ENCODE measurements around the gene VRK2. TPM values are rescaled to one million over a fixed set of nuclear protein-coding genes. Genes with fewer than 3 reads are reported as not detected.
"Not testable (repeated sequence)": the region's sequence is repeated elsewhere in the genome, so short reads cannot be mapped to it uniquely, and the experiment has no call there.

Gene VRK2
- total and polyA plus RNA-seq, 2 donors = 12.5 to 23.6 TPM

DNA sequence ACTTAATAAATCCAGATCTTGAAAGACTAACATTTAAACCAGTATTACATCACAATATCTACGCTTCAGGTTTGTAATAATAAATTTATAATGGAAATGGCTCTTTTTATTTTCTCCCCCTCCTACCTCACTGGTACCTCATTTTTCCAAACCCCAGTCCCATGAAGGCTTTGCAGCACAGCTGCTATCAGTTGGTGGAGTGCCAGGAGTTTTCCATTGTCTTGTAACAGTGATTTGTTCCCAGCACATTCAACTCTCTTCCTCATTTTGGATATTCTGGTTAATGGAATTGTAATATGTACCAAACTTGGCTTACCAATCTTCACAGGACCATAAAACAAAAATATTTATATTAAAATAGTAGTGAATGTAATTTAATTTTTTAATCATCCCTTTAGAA is 91.2 kb downstream of the VRK2 start:
- 76% methylated on average over 1 of the region's 1 CpG for WGBS
- H3K27ac ChIP-seq (ENCODE audit: low read depth) = no peak overlapping the region
- no peaks in the 10 kb centered on the region for H3K4me1 ChIP-seq (ENCODE audit: insufficient read depth)
- no peak overlapping the region for H3K4me3 ChIP-seq (ENCODE audit: low read depth, low read length)
- DNase-seq (ENCODE audit: extremely low spot score) = no peak
- H3K36me3 ChIP-seq (ENCODE audit: insufficient read depth) = no peaks in the 10 kb centered on the region

DNA sequence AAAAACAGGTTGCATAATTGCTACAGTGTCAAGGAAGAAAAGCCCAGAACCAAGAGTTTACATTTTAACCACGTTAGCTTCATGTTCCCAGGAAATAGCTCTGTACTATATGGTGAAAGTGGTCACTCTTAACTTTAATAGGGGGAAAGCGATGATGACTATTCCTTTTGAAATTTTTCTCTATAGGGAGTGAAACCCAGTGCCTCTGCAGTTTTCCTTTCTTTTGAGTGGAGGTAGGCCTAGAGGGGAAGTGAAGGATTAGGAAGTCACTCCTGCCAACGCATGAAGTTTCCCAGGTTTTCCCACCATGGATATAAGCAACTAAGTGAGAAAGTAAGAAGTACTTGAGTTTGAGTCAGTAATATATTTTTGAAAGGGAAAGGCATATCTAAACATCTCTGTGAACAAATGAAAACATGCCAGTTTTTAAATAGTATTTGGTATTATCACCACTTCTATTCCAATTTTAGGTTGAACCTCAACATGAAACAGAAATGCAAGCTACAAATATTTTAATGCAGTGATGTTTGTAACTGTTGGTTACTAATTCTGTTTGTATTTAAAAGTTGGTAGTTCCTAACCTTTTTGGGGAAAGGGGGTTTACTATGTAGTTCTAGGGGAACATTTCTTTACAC is 91.9 kb downstream of the VRK2 start:
- no peak for DNase-seq (ENCODE audit: extremely low spot score)
- H3K36me3 ChIP-seq (ENCODE audit: insufficient read depth) = peaks cover under 1% of the 10 kb centered on the region
- no peak overlapping the region for H3K4me3 ChIP-seq (ENCODE audit: low read depth, low read length)
- 80% methylated on average over 3 of the region's 3 CpGs for WGBS
- no peak overlapping the region for H3K27ac ChIP-seq (ENCODE audit: low read depth)
- H3K4me1 ChIP-seq (ENCODE audit: insufficient read depth) = no peaks in the 10 kb centered on the region

- no peak for DNase-seq (ENCODE audit: extremely low spot score)
- 79% methylated on average over 3 of the region's 3 CpGs for WGBS
- Histone ChIP-seq H3K4me3 (ENCODE audit: low read depth, low read length) (no peak overlapping the region), H3K36me3 (ENCODE audit: insufficient read depth) (peaks cover 2% of the 10 kb centered on the region), H3K27ac (ENCODE audit: low read depth) (no peak overlapping the region), H3K4me1 (ENCODE audit: insufficient read depth) (no peaks in the 10 kb centered on the region)
These were observed 94.0 kb downstream of the VRK2 start for GRCh38 chr2:58140508-58141072.

- not testable (repeated sequence) for H3K36me3 ChIP-seq (ENCODE audit: insufficient read depth); DNase-seq (ENCODE audit: extremely low spot score); H3K27ac ChIP-seq (ENCODE audit: low read depth); H3K4me3 ChIP-seq (ENCODE audit: low read depth, low read length); H3K4me1 ChIP-seq (ENCODE audit: insufficient read depth)
- WGBS = 98% methylated on average over 6 of the region's 6 CpGs
These were observed 99.2 kb downstream of the VRK2 start for GRCh38 chr2:58145769-58146168.

GRCh38 chr2:58146707-58147106 is 100.1 kb downstream of the VRK2 start:
- WGBS = 93% methylated on average over 1 of the region's 1 CpG
- Histone ChIP-seq H3K4me1 (ENCODE audit: insufficient read depth) (no peaks in the 10 kb centered on the region), H3K4me3 (ENCODE audit: low read depth, low read length) (no peak overlapping the region), H3K27ac (ENCODE audit: low read depth) (no peak overlapping the region), H3K36me3 (ENCODE audit: insufficient read depth) (peaks cover 4% of the 10 kb centered on the region)
- DNase-seq (ENCODE audit: extremely low spot score) = no peak

DNA sequence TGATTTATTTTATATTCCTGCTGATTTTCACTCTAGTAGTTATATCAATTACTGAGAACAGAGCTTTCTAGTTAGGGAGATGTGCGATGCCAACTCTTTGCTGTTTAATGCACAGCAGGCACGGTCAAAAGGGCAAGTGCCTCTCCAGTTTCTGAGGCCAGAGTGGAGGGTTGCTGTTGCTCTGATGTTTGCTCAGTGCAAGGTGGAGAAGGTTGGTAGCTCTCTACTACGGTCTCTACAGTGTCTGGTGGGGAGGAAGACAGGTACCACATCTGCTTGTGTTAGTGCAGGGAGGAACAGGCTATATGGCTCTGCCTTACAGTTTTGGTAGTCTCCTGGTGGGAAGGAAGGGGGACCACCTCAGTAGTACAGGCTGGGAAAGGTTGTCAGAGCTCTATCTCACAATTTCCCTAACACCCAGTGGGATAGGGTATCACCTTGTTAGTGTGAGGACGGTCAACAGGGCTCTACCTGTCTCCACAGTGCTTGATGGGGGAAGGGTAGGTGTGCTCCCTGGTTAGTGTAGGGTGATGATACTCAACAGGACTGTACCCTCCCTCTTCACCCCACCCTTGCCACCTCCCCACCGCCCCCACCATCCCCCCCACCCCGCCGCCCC is 108.7 kb downstream of the VRK2 start:
- DNase-seq (ENCODE audit: extremely low spot score) = no peak
- Histone ChIP-seq H3K4me3 (ENCODE audit: low read depth, low read length) (no peak overlapping the region), H3K4me1 (ENCODE audit: insufficient read depth) (no peaks in the 10 kb centered on the region), H3K36me3 (ENCODE audit: insufficient read depth) (no peaks in the 10 kb centered on the region), H3K27ac (ENCODE audit: low read depth) (no peak overlapping the region)
- WGBS = 94% methylated on average over 7 of the region's 7 CpGs

DNA sequence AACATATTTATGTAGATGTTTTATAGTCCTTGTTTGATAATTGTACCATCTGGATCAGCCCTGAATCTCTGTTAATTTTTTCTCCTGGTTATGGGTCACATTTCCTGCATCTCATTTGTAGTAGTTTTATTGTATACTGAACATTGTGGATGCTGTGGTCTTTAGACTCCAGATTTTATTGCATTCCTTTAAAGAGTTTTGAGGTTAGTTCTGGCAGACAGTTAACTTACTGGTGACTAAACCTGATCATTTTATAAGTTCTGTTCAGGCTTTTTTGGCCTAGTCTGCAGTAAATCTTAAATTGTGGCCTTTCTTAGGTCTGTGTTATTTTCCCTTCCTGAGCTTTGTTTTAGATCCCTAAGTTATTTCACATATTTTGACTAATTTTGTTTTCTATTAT is 110.2 kb downstream of the VRK2 start:
- H3K4me1 ChIP-seq (ENCODE audit: insufficient read depth) = no peaks in the 10 kb centered on the region
- H3K36me3 ChIP-seq (ENCODE audit: insufficient read depth) = peaks cover 2% of the 10 kb centered on the region
- H3K4me3 ChIP-seq (ENCODE audit: low read depth, low read length) = no peak overlapping the region
- DNase-seq (ENCODE audit: extremely low spot score) = no peak
- H3K27ac ChIP-seq (ENCODE audit: low read depth) = no peak overlapping the region

DNA sequence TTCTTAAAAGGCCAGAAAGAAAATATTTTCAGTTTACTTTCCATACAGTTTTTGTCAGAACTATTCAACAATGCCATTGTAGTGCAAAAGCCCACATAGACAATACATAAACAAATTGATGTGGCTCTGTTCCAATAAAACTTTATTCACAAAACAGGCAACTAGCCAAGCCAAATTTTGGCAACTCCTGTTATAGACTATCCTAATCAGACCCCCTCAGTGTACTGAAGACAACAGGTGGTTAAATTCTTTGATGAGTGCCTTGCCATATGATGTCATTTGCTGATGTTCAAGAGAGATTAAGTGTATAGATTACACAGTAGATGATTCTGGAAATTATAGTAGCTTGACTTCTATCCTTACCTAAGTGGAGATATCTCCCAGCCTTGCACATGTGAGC is 111.1 kb downstream of the VRK2 start:
- H3K27ac ChIP-seq (ENCODE audit: low read depth) = no peak overlapping the region
- no peak for DNase-seq (ENCODE audit: extremely low spot score)
- no peak overlapping the region for H3K4me3 ChIP-seq (ENCODE audit: low read depth, low read length)
- H3K36me3 ChIP-seq (ENCODE audit: insufficient read depth) = peaks cover 2% of the 10 kb centered on the region
- H3K4me1 ChIP-seq (ENCODE audit: insufficient read depth) = no peaks in the 10 kb centered on the region

DNA sequence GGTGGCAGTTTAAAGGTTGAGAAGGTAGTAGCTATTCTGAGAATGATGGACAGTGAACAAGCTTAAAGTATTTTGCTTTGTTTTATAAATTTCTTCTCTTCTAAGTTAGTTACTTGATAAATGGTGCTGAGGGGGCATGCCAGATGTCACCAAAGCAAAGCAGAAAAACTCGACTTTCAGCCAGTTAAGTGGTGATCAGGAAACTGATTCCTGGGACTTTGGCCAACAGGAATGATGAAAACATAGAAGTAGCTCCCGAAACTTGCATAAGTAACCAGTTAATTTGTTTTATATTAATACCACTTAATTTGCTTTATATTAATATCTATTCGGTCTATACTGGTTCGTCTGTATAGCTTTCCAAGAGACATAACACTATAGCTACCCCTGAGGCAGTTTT is 111.9 kb downstream of the VRK2 start:
- H3K4me1 ChIP-seq (ENCODE audit: insufficient read depth) = no peaks in the 10 kb centered on the region
- no peak for DNase-seq (ENCODE audit: extremely low spot score)
- 87% methylated on average over 4 of the region's 4 CpGs for WGBS
- H3K4me3 ChIP-seq (ENCODE audit: low read depth, low read length) = no peak overlapping the region
- peaks cover 2% of the 10 kb centered on the region for H3K36me3 ChIP-seq (ENCODE audit: insufficient read depth)
- H3K27ac ChIP-seq (ENCODE audit: low read depth) = no peak overlapping the region

DNA sequence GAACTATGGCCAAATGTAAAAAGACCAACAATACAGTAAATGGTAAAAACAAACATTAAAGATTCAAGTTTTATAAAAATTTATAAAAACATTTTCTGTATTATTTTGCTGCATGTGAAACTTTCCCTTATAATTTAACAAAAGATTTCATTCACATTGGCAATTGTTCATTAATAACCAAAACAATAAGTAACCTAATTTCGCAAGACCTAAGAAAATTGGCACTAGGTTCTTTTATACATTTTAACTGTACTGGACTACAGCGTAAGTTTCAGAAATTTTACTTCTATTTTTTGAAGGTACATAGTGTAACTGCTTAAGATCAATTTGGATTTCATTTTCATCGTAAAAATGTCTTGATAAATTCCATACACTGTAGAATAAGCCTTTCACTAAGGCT is 117.3 kb downstream of the VRK2 start:
- Histone ChIP-seq H3K36me3 (ENCODE audit: insufficient read depth) (peaks cover 2% of the 10 kb centered on the region), H3K4me1 (ENCODE audit: insufficient read depth) (no peaks in the 10 kb centered on the region), H3K27ac (ENCODE audit: low read depth) (no peak overlapping the region), H3K4me3 (ENCODE audit: low read depth, low read length) (no peak overlapping the region)
- WGBS = 85% methylated on average over 3 of the region's 3 CpGs
- DNase-seq (ENCODE audit: extremely low spot score) = no peak

DNA sequence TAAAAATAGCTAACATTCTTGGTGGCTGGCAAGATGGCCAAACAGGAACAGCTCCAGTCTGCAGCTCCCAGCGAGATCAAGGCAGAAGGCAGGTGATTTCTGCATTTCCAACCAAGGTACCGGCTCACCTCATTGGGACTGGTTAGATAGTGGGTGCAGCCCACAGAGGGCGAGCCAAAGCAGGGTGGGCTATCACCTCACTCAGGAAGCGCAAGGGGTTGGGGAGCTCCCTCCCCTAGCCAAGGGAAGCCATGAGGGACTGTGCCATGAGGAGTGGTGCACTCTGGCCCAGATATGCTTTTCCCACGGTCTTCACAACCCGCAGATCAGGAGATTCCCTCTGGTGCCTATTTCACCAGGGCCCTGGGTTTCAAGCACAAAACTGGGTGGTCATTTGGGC is 121.5 kb downstream of the VRK2 start:
- H3K27ac ChIP-seq (ENCODE audit: low read depth); H3K36me3 ChIP-seq (ENCODE audit: insufficient read depth); DNase-seq (ENCODE audit: extremely low spot score); H3K4me3 ChIP-seq (ENCODE audit: low read depth, low read length); H3K4me1 ChIP-seq (ENCODE audit: insufficient read depth): not testable (repeated sequence)
- 96% methylated on average over 6 of the region's 6 CpGs for WGBS

- H3K27ac ChIP-seq (ENCODE audit: low read depth); H3K4me3 ChIP-seq (ENCODE audit: low read depth, low read length); DNase-seq (ENCODE audit: extremely low spot score); H3K36me3 ChIP-seq (ENCODE audit: insufficient read depth); H3K4me1 ChIP-seq (ENCODE audit: insufficient read depth): not testable (repeated sequence)
These were observed 123.2 kb downstream of the VRK2 start for GRCh38 chr2:58169845-58170244.

DNA sequence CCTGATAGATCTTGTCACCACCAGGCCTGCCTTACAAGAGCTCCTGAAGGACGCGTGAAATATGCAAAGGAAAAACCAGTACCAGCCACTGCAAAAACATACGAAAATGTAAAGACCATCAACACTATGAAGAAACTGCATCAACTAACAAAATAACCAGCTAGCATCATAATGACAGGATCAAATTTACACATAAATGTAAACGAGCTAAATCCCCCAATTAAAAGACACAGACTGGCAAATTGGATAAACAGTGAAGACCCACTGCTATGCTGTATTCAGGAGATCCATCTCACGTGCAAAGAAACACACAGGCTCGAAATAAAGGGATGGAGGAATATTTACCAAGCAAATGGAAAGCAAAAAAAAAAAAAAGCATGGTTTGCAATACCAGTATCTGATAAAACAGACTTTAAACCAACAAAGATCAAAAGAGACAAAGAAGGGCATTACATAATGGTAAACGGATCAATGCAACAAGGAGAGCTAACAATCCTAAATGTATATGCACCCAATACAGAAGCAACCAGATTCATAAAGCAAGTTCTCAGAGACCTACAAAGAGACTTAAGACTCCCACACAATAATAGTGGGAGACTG is 123.8 kb downstream of the VRK2 start:
- 94% methylated on average over 7 of the region's 7 CpGs for WGBS

DNA sequence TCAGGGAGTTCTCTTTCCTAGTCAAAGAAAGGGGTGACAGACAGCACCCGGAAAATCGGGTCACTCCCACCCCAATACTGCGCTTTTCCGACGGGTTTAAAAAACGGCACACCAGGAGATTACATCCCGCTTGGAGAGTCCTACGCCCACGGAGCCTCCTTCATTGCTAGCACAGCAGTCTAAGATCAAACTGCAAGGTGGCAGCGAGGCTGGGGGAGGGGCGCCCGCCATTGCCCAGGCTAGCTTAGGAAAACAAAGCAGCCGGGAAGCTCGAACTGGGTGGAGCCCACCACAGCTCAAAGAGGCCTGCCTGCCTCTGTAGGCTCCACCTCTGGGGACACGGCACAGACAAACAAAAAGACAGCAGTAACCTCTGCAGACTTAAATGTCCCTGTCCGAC is 125.2 kb downstream of the VRK2 start:
- not testable (repeated sequence) for DNase-seq (ENCODE audit: extremely low spot score); H3K4me1 ChIP-seq (ENCODE audit: insufficient read depth); H3K27ac ChIP-seq (ENCODE audit: low read depth); H3K4me3 ChIP-seq (ENCODE audit: low read depth, low read length); H3K36me3 ChIP-seq (ENCODE audit: insufficient read depth)
- WGBS = 96% methylated on average over 16 of the region's 16 CpGs

More for the DNA sequence above, 123.8 kb downstream of the VRK2 start:
- H3K27ac ChIP-seq (ENCODE audit: low read depth); DNase-seq (ENCODE audit: extremely low spot score); H3K4me1 ChIP-seq (ENCODE audit: insufficient read depth); H3K4me3 ChIP-seq (ENCODE audit: low read depth, low read length); H3K36me3 ChIP-seq (ENCODE audit: insufficient read depth): not testable (repeated sequence)

Measured in urinary bladder (tissue), 4 donors.